Non-pigmented ciliary epithelial cell (primary cell): ENCODE results near the gene PLEKHA5.
"Not testable (repeated sequence)": the region's sequence is repeated elsewhere in the genome, so short reads cannot be mapped to it uniquely, and the experiment has no call there.

Experiments
- DNase-seq: peaks from one replicate; pipeline ENCODE4 v3.0.0-alpha.2; 2010; ENCODE audit warnings: low read depth

The PLEKHA5 gene

GRCh38 chr12:19167708-19168107, 38.2 kb downstream of the PLEKHA5 start:
- DNase-seq: no peak

DNA sequence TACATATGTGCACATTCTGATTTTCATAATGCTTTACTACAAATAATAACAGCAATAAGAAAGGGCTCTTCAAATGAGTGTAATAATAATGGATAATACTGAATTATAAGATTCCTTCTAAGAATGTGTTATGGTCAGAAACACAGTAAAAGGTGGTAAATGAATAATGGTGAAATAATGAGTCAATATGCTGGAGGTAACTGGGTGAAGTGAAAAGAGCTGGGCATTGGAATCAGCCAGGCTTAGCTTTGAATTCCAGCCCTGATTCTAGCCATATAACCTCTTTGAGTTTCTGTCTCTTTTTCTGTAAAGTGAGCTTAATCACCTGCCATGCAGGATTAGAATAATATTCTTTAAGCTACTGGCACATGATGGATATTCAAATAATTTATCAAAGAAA, 39.1 kb downstream of the PLEKHA5 start:
- DNase-seq: no peak

DNA sequence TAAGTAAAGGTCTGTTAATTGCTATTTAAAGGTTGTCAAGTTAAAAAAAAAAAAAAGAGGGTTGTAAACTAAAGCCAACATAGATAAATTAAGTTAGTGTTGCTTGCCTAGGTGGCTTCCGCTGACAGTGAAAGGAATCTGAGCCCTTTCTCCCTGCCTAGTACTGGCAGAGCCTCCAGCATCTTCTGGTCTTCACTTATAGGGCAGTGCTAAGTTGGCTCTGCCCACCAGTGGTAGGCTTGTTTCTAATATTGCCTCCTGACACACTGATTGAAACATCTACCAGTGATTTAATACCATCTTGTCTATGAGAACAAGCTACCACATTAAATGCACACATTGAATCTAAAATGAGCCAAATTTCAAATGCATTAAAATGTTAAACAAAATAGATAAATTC, 39.7 kb downstream of the PLEKHA5 start:
- DNase-seq: no peak

DNA sequence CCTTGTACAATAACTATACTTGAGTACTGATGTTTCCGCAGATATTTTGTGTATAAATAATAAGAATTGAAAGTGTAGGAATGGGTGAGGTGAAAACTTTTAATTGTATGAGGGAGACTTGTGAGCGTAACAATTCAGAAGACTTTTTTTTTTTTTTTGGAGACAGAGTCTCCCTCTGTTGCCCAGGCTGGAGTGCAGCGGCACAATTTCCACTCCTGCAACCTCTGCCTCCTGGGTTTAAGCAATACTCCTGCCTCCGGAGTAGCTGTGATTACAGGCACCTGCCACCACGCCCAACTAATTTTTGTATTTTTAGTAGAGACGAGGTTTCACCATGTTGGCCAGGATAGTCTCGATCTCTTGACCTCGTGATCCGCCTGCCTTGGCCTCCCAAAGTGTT, 40.8 kb downstream of the PLEKHA5 start:
- not testable (repeated sequence) for DNase-seq

GRCh38 chr12:19171731-19172130, 42.2 kb downstream of the PLEKHA5 start:
- no peak for DNase-seq

- no peak for DNase-seq
These were observed 48.2 kb downstream of the PLEKHA5 start for GRCh38 chr12:19177754-19178153.

- no peak for DNase-seq
These were observed 50.5 kb downstream of the PLEKHA5 start for GRCh38 chr12:19179986-19180385.

- no peak for DNase-seq
These were observed 52.3 kb downstream of the PLEKHA5 start for GRCh38 chr12:19181666-19182426.

DNA sequence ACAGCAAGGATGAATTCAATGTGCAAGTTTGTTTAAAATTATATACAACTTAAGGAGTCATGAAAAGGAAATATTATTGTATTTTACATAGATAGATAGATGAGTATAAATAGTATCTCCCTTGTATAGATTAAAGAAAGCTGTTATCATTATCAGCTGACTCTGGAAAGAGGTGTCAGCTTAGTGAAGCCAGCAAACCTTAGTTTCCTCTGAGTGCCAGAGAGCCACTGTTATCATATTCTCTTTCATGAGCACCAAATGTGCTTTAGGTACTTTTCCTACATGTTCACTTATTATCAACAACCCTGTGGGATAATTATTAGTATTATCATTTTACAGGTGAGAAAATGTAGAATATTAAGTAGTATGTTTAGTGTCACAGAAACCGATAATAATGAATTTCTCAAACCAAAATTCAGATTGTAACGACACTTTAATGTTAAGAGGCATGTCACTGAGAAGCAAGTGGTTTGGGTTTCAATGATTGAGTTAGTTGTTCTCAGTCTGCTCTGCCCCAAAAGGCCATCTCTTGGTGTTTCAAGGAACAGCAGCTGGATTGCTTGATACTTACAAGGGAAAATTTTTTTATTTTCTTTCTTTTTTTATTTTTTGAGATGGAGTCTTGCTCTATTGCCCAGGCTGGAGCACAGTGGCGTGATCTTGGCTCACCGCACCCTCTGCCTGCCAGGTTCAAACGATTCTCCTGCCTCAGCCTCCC, 53.7 kb downstream of the PLEKHA5 start:
- no peak for DNase-seq

- DNase-seq: no peak
These were observed 55.9 kb downstream of the PLEKHA5 start for GRCh38 chr12:19185262-19185929.

DNA sequence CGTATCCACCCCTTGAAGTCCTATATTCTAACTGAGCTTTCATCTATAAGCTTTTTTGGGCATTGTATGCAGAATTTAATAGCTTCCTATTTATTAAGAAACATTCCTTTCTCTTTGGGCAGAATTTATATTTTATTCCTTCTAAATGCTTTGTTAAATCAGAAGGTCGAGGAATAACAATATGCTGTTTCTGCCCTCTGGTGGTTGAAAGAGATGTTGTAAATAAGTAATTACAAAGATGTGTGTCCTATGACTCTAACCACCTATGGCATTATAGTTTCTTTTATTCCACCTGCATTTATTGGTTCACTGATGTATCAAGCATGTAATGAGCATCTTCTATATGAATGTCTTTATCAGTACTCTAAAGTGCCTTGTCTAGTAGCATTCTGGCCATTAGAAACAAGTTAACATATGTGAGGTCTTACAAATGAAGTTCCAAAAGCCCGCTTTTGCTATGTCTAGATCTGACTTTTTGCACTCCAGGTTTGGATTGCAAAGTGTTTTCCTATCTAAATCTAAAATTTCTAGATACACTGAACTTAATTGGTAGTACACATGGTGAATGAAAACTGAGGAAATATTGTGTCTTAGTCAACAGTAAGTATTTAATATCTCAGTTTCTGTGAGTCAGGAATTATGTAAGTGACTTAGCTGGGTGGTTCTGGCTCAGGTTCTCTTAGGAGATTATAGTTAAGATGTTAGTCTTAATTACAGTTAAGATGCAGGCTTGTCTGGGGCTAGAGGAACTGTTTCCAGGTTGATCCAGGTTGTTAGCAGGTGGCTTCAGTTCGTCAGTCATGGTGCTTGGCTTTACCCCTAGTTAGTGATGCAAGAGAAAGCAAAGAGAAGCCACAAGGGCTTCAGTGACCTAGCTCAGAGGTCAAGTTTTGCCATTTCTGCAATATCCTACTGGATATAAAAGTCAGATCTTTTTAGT, 57.5 kb downstream of the PLEKHA5 start:
- DNase-seq: no peak

GRCh38 chr12:19189522-19189921, 60.0 kb downstream of the PLEKHA5 start:
- no peak for DNase-seq

GRCh38 chr12:19190292-19191031, 60.9 kb downstream of the PLEKHA5 start:
- DNase-seq: no peak

DNA sequence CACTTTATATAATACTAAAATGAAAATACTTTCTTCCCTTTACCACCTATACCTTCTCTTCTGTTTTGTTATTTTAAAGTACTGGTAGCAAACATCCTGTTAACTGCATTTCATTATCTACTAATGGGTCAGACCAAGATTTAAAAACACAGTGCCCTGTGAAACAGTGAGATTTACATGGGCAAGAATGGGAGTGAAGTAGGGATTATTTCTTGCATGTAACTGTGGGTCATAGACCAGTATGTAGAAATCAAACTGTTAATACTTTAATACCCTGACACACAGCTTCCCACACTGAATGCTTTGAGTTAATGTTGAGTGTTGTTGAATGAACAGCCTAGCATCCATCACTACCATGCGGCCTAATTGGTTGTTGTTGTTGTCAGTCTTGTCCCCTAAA, 61.6 kb downstream of the PLEKHA5 start:
- no peak for DNase-seq

DNA sequence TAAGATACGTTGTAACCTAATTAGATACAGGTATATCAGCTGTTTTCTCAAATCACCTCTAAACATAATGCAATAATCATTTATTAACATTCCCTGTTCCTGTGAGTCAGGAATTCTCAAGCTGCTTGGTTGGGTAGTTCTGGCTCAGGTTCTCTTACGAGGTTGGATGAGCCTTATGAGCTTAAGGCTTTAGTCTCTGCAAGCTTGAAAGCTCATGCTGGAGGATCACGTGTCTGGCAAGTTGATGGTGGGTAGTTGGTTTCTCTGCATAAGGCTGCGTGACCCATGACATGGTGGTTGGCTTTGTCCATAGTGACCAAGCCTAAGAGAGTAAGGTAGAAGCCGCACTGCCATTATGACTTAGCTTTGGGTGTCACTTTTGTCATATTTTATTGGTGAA, 62.0 kb downstream of the PLEKHA5 start:
- DNase-seq: no peak

DNA sequence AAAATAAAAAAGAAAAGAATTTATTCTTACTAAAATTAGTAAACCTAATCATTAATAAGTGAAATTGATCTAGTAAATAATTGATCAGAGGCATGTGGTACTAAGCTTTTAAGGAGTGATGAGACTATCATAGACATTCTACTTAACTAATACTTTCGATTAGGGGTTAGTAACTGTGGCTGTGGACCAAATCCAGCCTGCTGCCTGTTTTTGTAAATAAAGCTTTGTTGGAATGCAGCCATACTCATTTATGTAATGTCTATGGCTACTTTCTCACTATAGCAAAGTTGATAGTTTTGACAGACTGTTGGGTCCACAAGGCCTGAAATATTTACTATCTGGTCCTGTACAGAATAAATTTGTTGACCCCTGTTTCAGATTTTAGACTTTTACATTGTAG, 63.2 kb downstream of the PLEKHA5 start:
- no peak for DNase-seq

- no peak for DNase-seq
These were observed 65.4 kb downstream of the PLEKHA5 start for GRCh38 chr12:19194963-19195362.

DNA sequence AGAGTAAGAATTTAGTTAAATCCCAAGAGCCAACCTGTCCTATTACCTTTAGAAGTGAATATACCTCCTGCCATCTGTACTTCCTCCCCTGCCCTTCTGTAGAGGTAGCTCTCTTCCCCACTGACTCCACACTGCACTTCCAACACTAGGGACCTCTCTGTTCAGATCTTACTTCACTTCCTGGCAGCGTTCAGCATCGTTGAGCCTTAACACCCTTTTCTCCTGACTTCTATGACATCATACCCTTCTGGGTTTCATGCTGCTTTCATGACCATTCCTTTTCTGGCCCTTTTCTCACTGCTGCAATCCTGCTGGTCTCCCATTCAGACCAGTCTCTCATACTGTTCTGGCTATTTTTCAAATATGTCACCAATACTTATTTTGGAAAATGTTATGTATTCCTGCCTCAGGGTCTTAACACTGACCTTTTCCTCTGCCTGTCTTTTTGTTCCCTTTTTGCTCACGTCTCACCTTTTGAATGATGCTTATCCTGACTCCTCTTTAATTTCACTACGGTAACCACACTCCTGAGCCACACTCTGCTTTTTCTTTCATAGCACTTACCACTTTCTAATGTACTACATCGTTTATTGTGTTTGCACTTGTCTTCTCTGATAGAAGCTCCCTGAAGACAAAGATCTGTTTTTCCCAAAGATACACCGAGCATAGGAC, 67.6 kb downstream of the PLEKHA5 start:
- no peak for DNase-seq

- DNase-seq: no peak
These were observed 68.7 kb downstream of the PLEKHA5 start for GRCh38 chr12:19198272-19198671.

GRCh38 chr12:19199332-19199731, 69.8 kb downstream of the PLEKHA5 start:
- no peak for DNase-seq

- no peak for DNase-seq
These were observed 70.7 kb downstream of the PLEKHA5 start for GRCh38 chr12:19200261-19200660.
